Measurements from ENCODE around the gene TTI1. TPM values are rescaled to one million over a fixed set of nuclear protein-coding genes. Genes with fewer than 3 reads are reported as not detected.

The TTI1 gene
- total and polyA plus RNA-seq, 2 of the 13 experiments (the other 11 are each of a cell fraction or from before 2014, with no cell fraction given): 22.9 to 39.8 TPM

DNA sequence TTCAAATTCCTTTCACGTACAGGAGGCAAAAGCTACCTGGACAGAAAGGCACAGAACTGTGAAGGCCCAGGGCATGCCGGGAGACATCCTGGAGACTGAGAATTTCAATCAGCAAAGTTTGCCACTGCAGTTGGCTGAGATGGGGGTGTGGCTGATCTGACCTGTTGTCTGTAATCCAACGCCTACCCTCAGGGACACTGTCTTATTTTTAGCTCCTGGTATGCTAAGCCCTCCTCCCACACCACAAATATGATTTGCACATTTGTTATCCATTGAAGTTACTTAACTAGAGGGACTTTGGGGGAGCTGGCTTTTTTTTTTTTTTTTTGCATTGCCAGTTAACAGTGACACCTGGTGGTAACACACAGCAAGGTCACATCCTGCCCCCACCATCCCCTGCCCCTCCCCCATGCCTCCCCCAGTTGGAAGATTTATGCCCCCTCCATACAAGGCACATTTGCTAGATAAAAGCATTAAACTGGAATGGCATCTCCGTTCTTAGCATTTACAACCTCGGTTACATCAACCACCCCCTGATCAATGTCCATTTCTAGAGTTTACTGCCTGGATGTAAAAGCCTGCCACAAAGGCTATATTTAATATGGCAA is 40.4 kb downstream of the TTI1 start:
- H3K4me3 ChIP-seq (replicated peaks in 1 of 3; ENCODE audit: insufficient read depth in 1 of 3, low read depth in 2 of 3, low read length in 3 of 3): no peak overlapping the region
- ATAC-seq (peak; percentile 28), FAIRE-seq (peak; percentile 81), DNase-seq (ENCODE audit: low spot score) (peak; percentile 55)
- no peaks in the 10 kb centered on the region for H3K9me3 ChIP-seq (ENCODE audit: low read length)
- ChIA-PET CTCF (ENCODE audit: low intra/inter-chr PET ratio, low total read pairs) (interaction anchor here (1.0 to 2.1 kb wide), 5 partner anchors 51 to 428 kb away, joined by 5 to 19 read pairs (median 11); partner anchors contain the start of gene VSTM2L), POLR2A (interaction anchor here (1.0 kb wide), 1 partner anchor 9 kb away, joined by 6 read pairs; no protein-coding TSS in a partner anchor)
- no peak overlapping the region for H3K4me2 ChIP-seq (ENCODE audit: low read depth, low read length)
- H3K4me1 ChIP-seq (ENCODE audit: insufficient read depth, low read length): peaks cover 26% of the 10 kb centered on the region
- no peaks in the 10 kb centered on the region for H3K27me3 ChIP-seq (ENCODE audit: control insufficient read depth in 1 of 2, insufficient read depth in 2 of 2, low read length in 2 of 2)
- no TSS peak for BruUV-seq (replicated peaks)
- no peaks in the 10 kb centered on the region for H3K79me2 ChIP-seq (ENCODE audit: insufficient read depth, low read length)
- intact Hi-C loops (cut with micrococcal nuclease; ENCODE audit: unreplicated experiment): loop anchor here (1.0 kb wide), 3 partner anchors 52 to 428 kb away; no protein-coding TSS in a partner anchor
- WGBS (ENCODE audit: low lambda C conversion rate): 73% methylated on average over 5 of the region's 5 CpGs
- H3K9ac ChIP-seq (ENCODE audit: insufficient read depth, low read depth, low read length): no peak overlapping the region
- no peak overlapping the region for H3K27ac ChIP-seq (ENCODE audit: extremely low read length, insufficient read depth, low read length)
- no peak overlapping the region for H2AFZ ChIP-seq (ENCODE audit: low read length)
- in situ Hi-C loops (cut with HindIII; ENCODE audit: extremely low pct_ligation_motif_present, low pct_unique_long_range_greater_than_20kb): loop anchor here (5.0 kb wide), 3 partner anchors 91 to 426 kb away; partner anchors contain the start of gene VSTM2L
- 0 out of 2 replicates have a peak, but pooled peaks cover 3% of the 10 kb centered on the region for H4K20me1 ChIP-seq (ENCODE audit: insufficient read depth, low read length)
- peaks cover 41 to 77% of the 10 kb centered on the region in 2 experiments for H3K36me3 ChIP-seq (replicated peaks in 1 of 2; ENCODE audit: control insufficient read depth in 1 of 2, insufficient read depth in 2 of 2, low read length in 2 of 2)
- TF ChIP-seq, protein P1, sequence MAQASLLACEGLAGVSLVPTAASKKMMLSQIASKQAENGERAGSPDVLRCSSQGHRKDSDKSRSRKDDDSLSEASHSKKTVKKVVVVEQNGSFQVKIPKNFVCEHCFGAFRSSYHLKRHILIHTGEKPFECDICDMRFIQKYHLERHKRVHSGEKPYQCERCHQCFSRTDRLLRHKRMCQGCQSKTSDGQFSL (CRISPR knock-in tag; IDR thresholded peaks at IDR 0.05): 0 out of 2 replicates have a peak, but pooled peaks have one; percentile 40
- TF ChIP-seq, protein P2, sequence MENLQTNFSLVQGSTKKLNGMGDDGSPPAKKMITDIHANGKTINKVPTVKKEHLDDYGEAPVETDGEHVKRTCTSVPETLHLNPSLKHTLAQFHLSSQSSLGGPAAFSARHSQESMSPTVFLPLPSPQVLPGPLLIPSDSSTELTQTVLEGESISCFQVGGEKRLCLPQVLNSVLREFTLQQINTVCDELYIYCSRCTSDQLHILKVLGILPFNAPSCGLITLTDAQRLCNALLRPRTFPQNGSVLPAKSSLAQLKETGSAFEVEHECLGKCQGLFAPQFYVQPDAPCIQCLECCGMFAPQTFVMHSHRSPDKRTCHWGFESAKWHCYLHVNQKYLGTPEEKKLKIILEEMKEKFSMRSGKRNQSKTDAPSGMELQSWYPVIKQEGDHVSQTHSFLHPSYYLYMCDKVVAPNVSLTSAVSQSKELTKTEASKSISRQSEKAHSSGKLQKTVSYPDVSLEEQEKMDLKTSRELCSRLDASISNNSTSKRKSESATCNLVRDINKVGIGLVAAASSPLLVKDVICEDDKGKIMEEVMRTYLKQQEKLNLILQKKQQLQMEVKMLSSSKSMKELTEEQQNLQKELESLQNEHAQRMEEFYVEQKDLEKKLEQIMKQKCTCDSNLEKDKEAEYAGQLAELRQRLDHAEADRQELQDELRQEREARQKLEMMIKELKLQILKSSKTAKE (CRISPR knock-in tag; IDR thresholded peaks at IDR 0.05; ENCODE audit: borderline replicate concordance): no peak
- TF ChIP-seq NR2C2 (CRISPR knock-in tag; IDR thresholded peaks at IDR 0.05; ENCODE audit: borderline replicate concordance) (0 out of 2 replicates have a peak, but pooled peaks have one; percentile 18), GABPA (IDR thresholded peaks at IDR 0.05; ENCODE audit: low read depth, low read length) (no peak), GABPA (CRISPR knock-in tag; IDR thresholded peaks at IDR 0.05; ENCODE audit: low read depth) (0 out of 2 replicates have a peak, but pooled peaks have one; percentile 17), STAG1 (CRISPR knock-in tag; IDR thresholded peaks at IDR 0.05) (peak; percentile 65), SAFB2 (CRISPR knock-in tag; IDR thresholded peaks at IDR 0.05; ENCODE audit: borderline replicate concordance, low read depth) (0 out of 2 replicates have a peak, but pooled peaks have one; percentile 61), TBX2 (CRISPR knock-in tag; IDR thresholded peaks at IDR 0.05; ENCODE audit: borderline replicate concordance) (0 out of 2 replicates have a peak, but pooled peaks have one; percentile 7), TAF15 (IDR thresholded peaks at IDR 0.05; ENCODE audit: low read depth, low read length, poor library complexity, severe bottlenecking) (no peak), MAZ (IDR thresholded peaks at IDR 0.05; ENCODE audit: borderline replicate concordance, low read depth, low read length) (peak; percentile 72; the same call in 1 of the 2 replicates), MAZ (CRISPR knock-in tag; IDR thresholded peaks at IDR 0.05; ENCODE audit: low read depth) (no peak), SMC3 (IDR thresholded peaks at IDR 0.05; ENCODE audit: low read length) (peak; percentile 89)
- TF ChIP-seq, protein P3, sequence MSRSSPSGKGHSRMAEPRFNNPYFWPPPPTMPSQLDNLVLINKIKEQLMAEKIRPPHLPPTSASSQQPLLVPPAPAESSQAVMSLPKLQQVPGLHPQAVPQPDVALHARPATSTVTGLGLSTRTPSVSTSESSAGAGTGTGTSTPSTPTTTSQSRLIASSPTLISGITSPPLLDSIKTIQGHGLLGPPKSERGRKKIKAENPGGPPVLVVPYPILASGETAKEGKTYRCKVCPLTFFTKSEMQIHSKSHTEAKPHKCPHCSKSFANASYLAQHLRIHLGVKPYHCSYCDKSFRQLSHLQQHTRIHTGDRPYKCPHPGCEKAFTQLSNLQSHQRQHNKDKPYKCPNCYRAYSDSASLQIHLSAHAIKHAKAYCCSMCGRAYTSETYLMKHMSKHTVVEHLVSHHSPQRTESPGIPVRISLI (CRISPR knock-in tag; IDR thresholded peaks at IDR 0.05; ENCODE audit: borderline replicate concordance): peak; percentile 98
- TF ChIP-seq, protein P4, sequence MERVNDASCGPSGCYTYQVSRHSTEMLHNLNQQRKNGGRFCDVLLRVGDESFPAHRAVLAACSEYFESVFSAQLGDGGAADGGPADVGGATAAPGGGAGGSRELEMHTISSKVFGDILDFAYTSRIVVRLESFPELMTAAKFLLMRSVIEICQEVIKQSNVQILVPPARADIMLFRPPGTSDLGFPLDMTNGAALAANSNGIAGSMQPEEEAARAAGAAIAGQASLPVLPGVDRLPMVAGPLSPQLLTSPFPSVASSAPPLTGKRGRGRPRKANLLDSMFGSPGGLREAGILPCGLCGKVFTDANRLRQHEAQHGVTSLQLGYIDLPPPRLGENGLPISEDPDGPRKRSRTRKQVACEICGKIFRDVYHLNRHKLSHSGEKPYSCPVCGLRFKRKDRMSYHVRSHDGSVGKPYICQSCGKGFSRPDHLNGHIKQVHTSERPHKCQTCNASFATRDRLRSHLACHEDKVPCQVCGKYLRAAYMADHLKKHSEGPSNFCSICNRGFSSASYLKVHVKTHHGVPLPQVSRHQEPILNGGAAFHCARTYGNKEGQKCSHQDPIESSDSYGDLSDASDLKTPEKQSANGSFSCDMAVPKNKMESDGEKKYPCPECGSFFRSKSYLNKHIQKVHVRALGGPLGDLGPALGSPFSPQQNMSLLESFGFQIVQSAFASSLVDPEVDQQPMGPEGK (CRISPR knock-in tag; IDR thresholded peaks at IDR 0.05): peak; percentile 86
- TF ChIP-seq, protein P5, sequence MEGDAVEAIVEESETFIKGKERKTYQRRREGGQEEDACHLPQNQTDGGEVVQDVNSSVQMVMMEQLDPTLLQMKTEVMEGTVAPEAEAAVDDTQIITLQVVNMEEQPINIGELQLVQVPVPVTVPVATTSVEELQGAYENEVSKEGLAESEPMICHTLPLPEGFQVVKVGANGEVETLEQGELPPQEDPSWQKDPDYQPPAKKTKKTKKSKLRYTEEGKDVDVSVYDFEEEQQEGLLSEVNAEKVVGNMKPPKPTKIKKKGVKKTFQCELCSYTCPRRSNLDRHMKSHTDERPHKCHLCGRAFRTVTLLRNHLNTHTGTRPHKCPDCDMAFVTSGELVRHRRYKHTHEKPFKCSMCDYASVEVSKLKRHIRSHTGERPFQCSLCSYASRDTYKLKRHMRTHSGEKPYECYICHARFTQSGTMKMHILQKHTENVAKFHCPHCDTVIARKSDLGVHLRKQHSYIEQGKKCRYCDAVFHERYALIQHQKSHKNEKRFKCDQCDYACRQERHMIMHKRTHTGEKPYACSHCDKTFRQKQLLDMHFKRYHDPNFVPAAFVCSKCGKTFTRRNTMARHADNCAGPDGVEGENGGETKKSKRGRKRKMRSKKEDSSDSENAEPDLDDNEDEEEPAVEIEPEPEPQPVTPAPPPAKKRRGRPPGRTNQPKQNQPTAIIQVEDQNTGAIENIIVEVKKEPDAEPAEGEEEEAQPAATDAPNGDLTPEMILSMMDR (CRISPR knock-in tag; IDR thresholded peaks at IDR 0.05): peak; percentile 73

All from HepG2 (cell line).